GM19455 (cell line): ENCODE results near the gene CATSPERZ.

Experiments
- ATAC-seq: cut with Tn5 transposase; IDR thresholded peaks from one replicate; pipeline ENCODE4 v1.9.1; 2021; ENCODE audit not compliant: unreplicated experiment

The CATSPERZ gene

DNA sequence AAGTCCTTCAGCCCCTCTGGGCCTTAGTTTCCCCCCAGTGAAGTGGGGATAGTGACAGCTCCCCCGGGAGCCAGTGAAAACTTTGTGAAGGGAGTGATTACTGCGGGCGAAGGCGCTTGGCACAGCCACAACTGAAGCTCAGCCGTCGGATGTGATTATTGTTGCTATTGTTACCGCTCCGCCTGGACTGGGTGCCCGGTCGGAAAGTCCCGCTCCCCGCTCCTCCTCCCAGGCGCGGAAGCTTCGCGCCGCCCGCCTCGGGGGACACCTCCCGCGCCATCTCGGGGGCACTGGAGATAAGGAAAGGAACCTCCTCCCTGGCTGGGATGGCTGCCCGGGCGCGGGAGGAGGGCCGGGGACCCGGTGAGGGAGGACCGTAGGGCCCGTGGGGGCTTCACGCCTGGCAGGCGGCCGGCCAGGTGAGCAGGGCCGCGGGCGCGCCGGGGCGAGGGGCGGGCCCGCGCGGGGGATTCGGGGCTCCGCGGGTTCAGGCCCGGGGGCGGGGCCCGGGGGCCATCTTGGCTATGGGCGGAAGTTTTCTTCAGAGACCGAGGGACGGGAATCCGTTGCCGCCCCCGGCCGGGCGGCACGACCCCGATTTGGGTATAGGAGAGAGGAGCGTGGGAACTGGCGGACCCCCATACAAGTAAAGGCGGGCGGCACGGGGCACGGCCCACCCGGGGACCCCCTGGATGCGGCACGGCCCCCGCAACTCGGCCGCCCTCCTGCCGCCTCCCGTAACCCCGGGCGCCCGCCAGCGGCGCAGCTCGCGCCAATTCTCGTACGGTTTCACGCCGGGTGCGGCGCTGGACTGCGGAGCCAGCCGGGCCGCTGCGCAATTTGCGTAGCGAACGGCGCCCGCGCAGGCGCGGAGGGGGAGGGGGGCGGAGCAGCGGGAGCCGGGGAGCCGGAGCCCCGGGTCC lies 14.9 kb upstream of the CATSPERZ start, which contains the start of gene GPR137:
Gene GPR137, plus strand, starts transcription at position 887 of the 923 bp plus-strand sequence. CDS start 677 bp downstream, outside the sequence.
- peak; percentile 61 for ATAC-seq

DNA sequence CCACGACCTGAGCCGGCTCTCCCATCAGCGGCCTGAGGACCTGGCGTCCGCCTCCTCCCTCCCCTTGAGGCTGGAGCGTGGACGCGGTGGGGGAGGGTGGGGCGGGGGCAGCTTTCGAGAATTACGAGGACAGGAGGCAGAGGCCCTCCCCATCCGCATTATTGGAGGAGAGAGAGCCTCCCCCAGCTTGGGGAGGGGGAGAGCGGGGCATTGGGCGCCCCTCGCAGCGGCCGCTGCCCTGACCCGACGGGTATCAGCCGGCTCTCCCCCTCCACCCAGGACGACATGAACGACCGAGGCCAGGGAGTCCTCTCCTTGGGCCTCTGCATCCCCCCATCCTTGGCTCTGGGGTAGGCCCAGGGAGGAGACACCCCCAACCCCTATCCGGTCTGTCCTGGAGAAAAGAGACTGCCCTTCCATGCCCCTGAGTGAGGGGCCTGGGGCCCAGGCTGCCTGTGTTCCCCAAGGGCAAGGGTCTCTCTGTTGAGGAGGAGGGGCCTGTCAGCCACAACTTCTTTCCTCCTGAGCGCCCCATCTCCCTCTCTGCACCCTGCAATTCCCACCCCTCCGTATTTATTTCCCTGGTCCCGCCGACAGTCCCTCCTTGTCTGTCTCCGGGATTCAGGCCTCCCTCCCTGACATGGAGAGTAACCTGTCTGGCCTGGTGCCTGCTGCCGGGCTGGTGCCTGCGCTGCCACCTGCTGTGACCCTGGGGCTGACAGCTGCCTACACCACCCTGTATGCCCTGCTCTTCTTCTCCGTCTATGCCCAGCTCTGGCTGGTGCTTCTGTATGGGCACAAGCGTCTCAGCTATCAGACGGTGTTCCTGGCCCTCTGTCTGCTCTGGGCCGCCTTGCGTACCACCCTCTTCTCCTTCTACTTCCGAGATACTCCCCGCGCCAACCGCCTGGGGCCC lies 14.0 kb upstream of the CATSPERZ start:
- ATAC-seq = no peak

DNA sequence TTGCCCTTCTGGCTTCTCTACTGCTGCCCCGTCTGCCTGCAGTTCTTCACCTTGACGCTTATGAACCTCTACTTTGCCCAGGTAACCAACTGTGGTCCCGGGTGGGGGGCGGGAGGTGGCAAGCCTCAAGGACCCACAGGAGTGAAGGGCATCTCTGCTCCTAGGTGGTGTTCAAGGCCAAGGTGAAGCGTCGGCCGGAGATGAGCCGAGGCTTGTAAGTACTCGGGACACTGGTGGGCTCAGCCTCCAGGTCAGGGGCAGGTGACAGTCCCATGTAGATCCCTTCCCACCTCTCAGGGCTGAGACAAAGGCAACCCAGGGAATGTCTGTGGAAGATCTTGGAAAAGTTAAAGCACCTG lies 13.4 kb upstream of the CATSPERZ start:
- ATAC-seq = no peak

DNA sequence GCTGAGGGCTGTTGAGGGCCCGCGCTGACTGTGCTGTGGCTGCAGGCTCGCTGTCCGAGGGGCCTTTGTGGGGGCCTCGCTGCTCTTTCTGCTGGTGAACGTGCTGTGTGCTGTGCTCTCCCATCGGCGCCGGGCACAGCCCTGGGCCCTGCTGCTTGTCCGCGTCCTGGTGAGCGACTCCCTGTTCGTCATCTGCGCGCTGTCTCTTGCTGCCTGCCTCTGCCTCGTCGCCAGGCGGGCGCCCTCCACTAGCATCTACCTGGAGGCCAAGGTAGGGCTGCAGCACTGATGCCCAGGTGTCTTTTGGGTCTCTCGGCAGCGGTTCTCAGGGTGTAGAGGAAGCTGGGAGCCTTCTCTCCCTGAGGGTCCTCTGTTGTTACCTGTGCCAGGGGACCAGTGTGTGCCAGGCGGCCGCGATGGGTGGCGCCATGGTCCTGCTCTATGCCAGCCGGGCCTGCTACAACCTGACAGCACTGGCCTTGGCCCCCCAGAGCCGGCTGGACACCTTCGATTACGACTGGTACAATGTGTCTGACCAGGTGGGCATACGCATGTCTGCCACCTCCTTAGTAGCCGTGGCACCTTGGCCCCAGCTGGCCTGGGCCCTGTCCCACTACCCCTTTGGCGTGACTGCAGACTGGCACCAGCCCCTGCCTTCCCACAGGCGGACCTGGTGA lies 12.3 kb upstream of the CATSPERZ start:
- no peak for ATAC-seq

DNA sequence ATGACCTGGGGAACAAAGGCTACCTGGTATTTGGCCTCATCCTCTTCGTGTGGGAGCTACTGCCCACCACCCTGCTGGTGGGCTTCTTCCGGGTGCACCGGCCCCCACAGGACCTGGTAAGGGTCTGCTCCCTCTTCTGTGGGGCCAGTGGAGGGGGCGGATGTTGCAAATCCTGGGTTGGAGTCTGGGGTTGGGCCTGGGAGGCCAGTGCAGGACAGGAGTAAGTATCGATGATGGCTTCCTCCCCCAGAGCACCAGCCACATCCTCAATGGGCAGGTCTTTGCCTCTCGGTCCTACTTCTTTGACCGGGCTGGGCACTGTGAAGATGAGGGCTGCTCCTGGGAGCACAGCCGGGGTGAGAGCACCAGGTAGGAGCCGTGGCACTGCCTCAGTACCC lies 11.8 kb upstream of the CATSPERZ start:
- ATAC-seq = no peak

DNA sequence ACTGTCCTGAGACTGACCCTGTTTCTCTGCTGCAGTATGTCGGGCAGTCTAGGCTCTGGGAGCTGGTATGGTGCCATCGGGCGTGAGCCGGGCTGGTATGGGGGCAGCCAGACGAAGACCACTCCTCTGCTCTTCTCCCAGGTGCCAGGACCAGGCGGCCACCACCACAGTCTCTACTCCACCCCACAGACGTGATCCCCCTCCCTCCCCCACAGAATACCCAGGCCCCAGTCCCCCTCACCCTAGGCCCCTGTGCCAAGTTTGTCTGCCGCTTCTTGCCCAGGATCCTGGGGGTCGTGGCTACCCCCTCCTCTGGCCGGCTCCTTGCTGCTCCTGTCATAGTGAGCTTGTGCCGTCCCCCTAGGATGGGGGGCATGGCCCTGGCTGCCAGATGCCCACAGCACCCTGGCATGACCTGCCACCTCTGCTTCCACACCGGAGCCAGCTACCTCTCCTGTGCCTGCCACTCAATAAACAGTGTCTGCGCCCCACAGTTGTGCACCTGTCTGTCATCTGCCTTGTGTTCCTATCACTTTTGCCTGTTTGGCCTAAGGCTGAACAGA lies 11.1 kb upstream of the CATSPERZ start:
- no peak for ATAC-seq

DNA sequence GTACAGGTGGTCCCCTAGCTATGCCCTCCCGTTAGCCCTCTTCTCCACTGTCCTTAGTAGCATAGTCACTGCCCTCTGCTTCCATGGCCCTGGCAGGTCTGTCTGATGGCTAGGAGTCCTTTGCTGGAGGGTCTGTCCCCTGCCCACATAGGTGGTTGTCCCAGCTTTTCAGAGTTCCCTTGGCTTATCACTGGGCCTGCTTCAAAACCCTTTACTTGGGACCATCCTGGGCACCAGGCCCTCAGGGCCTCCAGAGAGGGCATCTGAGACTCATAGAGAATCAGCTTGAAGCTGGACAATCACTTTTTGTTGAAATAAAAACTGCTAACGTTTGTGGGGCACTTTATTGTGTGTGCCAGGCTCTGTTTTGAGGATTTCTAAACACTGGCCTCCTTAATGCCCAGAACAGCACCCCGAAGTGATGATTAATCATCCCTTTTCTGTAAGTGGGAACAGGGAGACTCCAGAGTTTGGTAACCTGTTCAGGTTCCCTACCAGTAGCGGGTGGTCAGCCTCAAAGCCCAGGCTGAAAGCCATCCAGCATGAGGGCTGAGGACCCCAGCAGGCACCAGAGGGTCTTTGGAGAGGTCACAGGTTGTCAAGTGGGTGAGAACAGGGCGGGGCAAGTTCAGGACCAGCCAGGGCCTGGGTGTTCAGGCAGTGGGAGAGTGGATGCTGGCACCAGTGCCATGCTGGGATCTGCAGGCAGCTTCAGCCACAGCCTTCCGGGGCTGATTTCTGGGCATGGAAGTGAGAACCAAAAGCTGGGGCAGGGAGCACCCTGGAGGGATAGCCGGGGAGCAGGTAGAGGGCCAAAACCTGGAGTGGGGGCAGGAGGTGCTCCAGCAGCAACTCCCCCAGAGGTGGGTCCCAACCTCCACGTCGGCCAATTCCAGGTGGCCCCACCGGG lies 9.6 kb upstream of the CATSPERZ start:
- ATAC-seq = no peak

DNA sequence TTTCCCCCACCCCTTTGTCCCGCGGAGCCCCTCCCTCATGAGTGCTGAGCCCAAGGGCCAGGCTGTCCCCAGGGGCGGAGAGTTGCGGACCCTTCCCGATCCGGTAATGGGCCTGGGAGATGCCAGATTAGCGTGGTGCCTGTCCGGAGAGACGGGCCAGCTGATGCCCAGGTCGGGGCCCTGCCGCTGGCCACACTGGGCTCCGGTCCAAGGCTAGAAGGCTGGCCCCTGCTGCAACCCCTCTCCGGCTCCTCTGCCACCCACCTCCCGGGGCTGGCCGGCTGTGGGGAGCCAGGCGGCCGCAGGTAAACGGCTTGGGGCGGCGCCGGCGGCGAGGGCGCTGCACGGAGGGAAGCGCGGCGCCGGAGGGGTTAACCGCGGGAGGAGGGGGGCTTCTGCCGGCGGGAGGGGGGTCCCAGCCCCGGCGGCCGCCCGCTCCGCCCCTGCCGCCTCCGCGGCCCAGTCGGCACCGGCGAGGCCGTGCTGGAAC lies 8.9 kb upstream of the CATSPERZ start, which contains the start of gene KCNK4:
Gene KCNK4, plus strand, starts transcription at position 41 of the 490 bp plus-strand sequence. CDS start 1,717 bp downstream, outside the sequence.
- ATAC-seq = no peak

DNA sequence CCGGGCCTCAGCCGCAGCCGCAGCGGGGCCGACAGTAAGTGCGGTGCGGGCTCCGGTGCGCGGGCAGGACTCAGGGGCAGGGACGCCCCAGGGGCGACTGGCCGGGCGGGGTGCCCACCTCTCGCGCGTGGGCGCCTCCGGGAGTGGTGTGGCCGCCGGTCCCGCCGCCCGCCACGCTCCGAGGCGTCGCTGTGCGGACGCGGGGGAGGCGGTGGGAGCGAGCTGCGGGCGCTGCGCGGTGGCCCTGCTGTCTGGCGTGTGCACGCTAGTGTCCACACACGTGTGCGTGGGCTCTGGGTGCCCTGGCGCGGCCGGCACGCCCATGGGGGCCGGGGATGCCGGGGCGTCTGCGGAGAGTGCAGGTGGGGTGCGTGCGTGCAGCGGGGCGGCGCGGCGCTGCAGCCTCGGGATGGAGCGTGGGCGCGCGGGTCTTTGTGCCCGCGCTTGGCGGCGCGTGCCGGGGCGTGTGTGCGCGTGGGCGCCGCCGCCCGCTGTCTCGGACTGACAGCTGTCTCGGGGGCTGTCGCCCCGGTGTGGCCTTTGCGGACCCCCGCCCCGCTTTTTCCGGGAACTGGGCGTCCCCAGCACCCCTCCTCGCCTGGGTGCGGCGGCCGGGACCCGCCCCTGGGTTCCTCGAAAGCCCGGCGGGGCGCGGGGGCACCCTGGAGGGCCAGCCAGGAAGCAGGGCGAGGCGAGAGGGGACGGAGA lies 8.3 kb upstream of the CATSPERZ start:
- ATAC-seq = no peak

DNA sequence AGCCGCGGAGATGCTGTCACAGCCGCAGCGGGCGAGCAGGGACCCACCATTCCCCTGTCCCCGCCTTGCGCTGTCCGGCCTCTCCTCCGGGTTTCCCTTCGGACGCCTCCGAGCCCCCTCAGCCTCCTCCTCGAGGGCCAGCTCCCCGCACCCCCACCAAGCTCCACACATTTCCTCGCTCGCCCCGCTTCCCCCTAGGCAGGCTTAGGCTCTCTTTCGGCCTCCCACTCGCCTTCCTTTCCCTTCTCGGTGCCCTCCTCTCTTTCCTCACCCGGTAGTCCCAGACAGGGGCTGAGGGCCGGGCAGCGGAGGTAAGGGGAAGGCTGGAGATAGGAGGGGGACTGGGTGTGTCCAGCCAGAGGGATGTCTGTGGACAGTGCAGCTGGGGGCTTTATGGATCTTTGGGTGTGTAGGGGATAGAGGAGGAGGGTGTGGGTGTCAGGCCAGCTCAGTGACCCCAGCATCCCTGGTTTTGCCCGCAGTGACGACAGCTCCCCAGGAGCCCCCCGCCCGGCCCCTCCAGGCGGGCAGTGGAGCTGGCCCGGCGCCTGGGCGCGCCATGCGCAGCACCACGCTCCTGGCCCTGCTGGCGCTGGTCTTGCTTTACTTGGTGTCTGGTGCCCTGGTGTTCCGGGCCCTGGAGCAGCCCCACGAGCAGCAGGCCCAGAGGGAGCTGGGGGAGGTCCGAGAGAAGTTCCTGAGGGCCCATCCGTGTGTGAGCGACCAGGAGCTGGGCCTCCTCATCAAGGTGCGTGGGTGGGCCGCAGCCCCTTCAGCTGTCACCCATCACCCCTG lies 7.5 kb upstream of the CATSPERZ start:
- ATAC-seq = no peak

DNA sequence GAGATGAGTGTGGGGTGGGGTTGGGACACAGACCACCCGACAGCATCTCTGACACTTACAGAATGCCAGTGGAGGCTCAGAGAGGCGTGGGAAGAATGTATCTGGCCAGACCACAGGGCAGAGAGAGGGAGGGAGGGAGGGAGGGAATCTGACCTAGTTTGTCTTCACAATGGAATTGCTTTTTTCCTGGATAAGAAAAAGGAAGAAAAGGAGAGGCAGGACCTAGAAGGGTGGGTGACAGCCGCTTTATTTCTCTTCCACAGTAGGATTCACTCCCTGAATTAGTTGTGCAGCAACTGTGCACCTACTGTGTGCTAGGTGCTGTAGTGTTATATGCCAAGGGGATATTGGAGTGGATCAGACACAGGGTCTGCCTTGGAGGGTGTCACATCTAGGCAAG lies 5.4 kb upstream of the CATSPERZ start:
- no peak for ATAC-seq

DNA sequence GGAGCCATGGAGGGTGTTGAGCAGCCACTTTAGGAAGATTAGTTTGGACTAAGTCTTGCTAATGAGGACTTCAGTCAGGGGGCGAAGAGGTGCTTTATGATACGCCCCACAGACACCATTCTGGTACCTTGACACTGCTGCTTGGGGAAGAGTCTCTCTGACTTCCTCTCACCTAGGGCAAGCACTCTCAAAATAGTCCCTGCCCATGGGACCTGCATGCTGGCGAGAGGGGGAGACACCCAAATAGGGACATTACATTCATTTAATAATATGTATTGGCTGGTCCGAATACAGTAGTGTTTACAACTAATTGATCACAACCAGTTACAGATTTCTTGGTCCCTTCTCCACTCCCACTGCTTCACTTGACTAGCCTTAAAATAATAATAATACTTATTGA lies 4.4 kb upstream of the CATSPERZ start:
- ATAC-seq = no peak

DNA sequence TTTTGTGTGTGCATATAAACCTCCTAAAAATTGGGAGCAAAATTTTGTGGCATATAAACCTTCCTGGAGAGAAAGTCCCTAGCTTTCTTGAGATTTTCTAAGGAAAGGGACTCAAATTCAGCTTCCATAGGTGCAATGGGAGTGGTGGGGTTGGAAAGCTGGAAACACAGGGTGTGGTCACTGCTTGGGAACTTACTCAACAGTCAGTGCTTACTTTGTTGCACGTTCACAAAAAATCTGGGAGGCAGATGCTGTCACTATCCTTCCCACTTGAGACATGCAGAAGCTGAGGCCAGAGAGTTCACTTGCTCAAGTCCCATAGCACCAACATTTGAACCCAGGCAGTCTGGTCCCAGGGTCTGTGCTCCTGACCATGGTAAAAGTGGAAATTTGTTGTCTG lies 3.9 kb upstream of the CATSPERZ start:
- no peak for ATAC-seq

DNA sequence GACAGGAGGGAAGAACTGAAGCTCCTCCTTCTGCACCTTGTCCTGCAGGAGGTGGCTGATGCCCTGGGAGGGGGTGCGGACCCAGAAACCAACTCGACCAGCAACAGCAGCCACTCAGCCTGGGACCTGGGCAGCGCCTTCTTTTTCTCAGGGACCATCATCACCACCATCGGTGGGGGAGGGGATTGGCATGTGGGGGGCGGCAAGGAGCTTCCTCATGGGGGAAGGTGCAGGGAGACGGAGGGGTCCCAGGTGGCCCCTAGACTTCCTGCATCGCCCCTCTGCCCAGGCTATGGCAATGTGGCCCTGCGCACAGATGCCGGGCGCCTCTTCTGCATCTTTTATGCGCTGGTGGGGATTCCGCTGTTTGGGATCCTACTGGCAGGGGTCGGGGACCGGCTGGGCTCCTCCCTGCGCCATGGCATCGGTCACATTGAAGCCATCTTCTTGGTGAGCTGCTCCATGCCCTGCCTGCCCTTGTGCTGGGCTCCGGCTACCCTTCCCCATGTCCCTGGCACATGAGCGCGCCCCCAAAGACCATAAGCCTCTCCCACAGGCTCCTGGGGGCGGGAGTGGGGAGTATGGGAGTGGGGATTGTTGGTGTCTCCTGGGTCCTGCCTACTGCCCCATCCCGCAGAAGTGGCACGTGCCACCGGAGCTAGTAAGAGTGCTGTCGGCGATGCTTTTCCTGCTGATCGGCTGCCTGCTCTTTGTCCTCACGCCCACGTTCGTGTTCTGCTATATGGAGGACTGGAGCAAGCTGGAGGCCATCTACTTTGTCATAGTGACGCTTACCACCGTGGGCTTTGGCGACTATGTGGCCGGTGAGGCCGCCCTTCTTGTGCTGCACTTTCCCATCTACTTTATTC lies 3.1 kb upstream of the CATSPERZ start:
- no peak for ATAC-seq

DNA sequence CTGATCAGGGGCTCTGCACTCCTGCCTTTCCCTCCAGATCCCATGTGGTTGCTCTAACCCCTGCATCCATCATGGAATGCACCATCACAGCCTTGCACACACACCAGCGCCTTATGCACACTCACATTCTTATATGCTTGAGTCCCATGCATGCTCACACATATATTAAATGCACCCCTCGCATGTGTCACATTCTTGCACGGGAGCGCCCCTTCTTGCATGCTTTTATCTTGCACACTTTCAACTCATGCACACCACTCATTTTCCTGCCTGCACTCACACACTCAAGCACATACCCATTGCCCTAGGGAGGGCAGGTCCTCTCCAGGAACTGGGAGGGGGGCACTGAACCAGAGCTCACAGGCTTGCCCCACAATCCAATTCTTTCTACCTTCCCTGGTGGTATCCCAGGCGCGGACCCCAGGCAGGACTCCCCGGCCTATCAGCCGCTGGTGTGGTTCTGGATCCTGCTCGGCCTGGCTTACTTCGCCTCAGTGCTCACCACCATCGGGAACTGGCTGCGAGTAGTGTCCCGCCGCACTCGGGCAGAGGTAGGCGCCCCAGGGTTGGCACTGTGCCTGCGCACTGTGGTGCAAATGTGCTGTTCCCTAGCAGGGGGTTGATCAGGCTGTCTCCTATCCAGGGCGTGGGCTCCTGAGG lies 2.3 kb upstream of the CATSPERZ start:
- ATAC-seq = no peak

DNA sequence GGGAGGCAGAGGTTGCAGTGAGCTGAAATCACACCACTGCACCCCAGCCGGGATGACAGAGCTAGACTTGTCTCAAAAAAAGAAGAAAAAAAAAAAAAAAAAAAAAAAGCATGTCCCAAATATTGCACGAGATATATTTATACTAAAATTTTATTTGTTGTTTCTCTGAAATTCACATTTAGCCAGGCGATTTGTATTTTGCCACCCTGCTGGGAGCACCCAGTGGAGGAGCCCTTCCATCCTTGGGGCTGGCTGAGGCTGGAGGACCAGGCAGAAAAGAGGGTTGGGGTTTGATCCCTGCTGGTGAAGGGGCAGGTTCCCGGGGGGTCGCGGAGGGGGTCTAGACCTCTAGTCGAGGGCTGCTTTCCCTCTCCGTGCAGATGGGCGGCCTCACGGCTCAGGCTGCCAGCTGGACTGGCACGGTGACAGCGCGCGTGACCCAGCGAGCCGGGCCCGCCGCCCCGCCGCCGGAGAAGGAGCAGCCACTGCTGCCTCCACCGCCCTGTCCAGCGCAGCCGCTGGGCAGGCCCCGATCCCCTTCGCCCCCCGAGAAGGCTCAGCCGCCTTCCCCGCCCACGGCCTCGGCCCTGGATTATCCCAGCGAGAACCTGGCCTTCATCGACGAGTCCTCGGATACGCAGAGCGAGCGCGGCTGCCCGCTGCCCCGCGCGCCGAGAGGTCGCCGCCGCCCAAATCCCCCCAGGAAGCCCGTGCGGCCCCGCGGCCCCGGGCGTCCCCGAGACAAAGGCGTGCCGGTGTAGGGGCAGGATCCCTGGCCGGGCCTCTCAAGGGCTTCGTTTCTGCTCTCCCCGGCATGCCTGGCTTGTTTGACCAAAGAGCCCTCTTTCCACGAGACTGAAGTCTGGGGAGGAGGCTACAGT lies 952 bp upstream of the CATSPERZ start:
- ATAC-seq = no peak
